Thyroid gland (tissue), 4 donors: ENCODE data around the gene ADCY7. TPM values are rescaled to one million over a fixed set of nuclear protein-coding genes. Genes with fewer than 3 reads are reported as not detected.
A peak's percentile ranks its signal among the peaks of the same experiment; 100 is the strongest.

Source experiments
- DNase-seq, 2 donors: peaks; one replicate each; pipeline ENCODE4 v3.0.0-alpha.2; 2019
- H3K27ac ChIP-seq, 3 donors: fragments of 200-600 bp; sonication (generic); 1 replicate in 2 of 3; 2 replicates in 1 of 3; pipeline ENCODE4 v1.5.1; 2016 to 2019; ENCODE audit warnings: mild to moderate bottlenecking in 1 of 3, moderate library complexity in 1 of 3
- H3K27me3 ChIP-seq: fragments of 200-600 bp; sonication (generic); one replicate; pipeline ENCODE4 v1.5.1; 2019
- H3K36me3 ChIP-seq, 2 donors: fragments of 200-600 bp; sonication (generic); one replicate each; pipeline ENCODE4 v1.5.1; 2016 to 2019
- H3K4me1 ChIP-seq, 2 donors: fragments of 200-600 bp; sonication (generic); one replicate each; pipeline ENCODE4 v1.5.1; 2017 to 2019
- H3K4me3 ChIP-seq, 3 donors: fragments of 200-600 bp; sonication (generic); replicated peaks in 1 of 3; 1 replicate in 2 of 3; 2 replicates in 1 of 3; pipeline ENCODE4 v1.5.1; 2016; ENCODE audit warnings: mild to moderate bottlenecking in 1 of 3
- H3K9me3 ChIP-seq: fragments of 200-600 bp; sonication (generic); one replicate; pipeline ENCODE4 v1.5.1; 2017
- CTCF ChIP-seq, 6 experiments: fragments of 200-600 bp in 3 of 6; fragments of 450-650 bp in 3 of 6; sonication (generic) in 3 of 6; IDR thresholded peaks; one replicate each; pipeline ENCODE4 v1.5.1; 2016 to 2019; ENCODE audit warnings: antibody characterized with exemption in 6 of 6, mild to moderate bottlenecking in 2 of 6, inconsistent platforms in 1 of 6, moderate library complexity in 1 of 6
- POLR2A ChIP-seq, 2 donors: fragments of 450-650 bp; IDR thresholded peaks; one replicate each; pipeline ENCODE4 v1.6.1; 2017; ENCODE audit warnings: antibody characterized with exemption in 2 of 2, mild to moderate bottlenecking in 2 of 2, moderate library complexity in 1 of 2
- WGBS, 2 donors: methylation state at CpG; one replicate each; pipeline ENCODE4 v1.1.5; 2017; 5-methylcytosine and 5-hydroxymethylcytosine counted together
- intact Hi-C: fragments of 100-400 bp; cut with DNase I; formaldehyde crosslinking; loops from one replicate; pipeline ENCODE4 v1.15.1; 2023
- total RNA-seq, 4 donors: library from RNA; depleted of rRNA; stranded (reverse); fragments of >200 nt; gene quantifications; one replicate each; pipeline ENCODE4 v1.2.3, GENCODE V29; 2016

The ADCY7 gene
- total RNA-seq, 4 donors from 2014 or later, result 4.2 to 8.2 (median 7.1) TPM

DNA sequence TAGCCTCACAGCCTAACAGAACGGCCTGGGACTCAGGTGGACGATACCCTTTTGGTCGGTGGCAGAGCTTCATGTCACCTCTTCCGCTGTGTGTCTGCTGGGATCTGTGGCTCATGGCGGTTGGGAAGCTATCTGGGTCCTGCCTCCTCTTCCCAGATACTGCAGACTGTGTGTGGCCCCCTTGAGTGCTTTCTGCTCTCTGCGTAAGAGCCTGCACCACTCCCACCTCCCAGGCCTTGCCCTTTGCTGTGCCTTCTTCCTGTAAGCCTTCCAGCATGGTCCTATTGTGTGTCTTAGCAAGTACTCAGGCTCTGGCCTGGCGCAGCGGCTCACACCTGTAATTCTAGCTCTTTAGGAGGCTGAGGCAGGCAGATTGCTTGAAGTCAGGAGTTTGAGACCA lies 17.5 kb upstream of the ADCY7 start:
- Histone ChIP-seq H3K27ac (no peak overlapping the region), H3K27me3 (no peaks in the 10 kb centered on the region), H3K4me1 (peaks cover 8 to 21% of the 10 kb centered on the region in 2 donors), H3K36me3 (no peaks in the 10 kb centered on the region), H3K4me3 (no peak overlapping the region), H3K9me3 (no peaks in the 10 kb centered on the region)
- no peak for DNase-seq
- no peak for TF ChIP-seq CTCF (IDR thresholded peaks at IDR 0.05)
- TF ChIP-seq POLR2A (IDR thresholded peaks at IDR 0.05), result no peak
- WGBS, 2 donors, result 91 to 99% methylated on average over 6 to 7 of the region's 8 CpGs
- intact Hi-C loops, result no loop called here

GRCh38 chr16:50251375-50252081 lies 14.8 kb upstream of the ADCY7 start:
- peak in 1 of 2 donors; percentile 23 for DNase-seq
- Histone ChIP-seq H3K4me3 (no peak overlapping the region), H3K9me3 (no peaks in the 10 kb centered on the region), H3K27me3 (no peaks in the 10 kb centered on the region), H3K27ac (no peak overlapping the region), H3K4me1 (peaks cover 0 to 9% of the 10 kb centered on the region in 2 donors), H3K36me3 (no peaks in the 10 kb centered on the region)
- intact Hi-C loops, result loop anchor here (10.0 kb wide), 1 partner anchor 63 kb away; no protein-coding TSS in a partner anchor
- 76 to 80% methylated on average over 11 to 15 of the region's 15 CpGs for WGBS, 2 donors
- TF ChIP-seq POLR2A (IDR thresholded peaks at IDR 0.05), result no peak
- TF ChIP-seq CTCF (IDR thresholded peaks at IDR 0.05), result no peak

GRCh38 chr16:50252082-50252611 lies 14.2 kb upstream of the ADCY7 start:
- H3K4me1 ChIP-seq, result peaks cover 0 to 5% of the 10 kb centered on the region in 2 donors
- H3K27ac ChIP-seq, result no peak overlapping the region
- intact Hi-C loops, result loop anchor here (10.0 kb wide), 1 partner anchor 63 kb away; no protein-coding TSS in a partner anchor
- TF ChIP-seq POLR2A (IDR thresholded peaks at IDR 0.05) (no peak), CTCF (IDR thresholded peaks at IDR 0.05) (no peak)
- H3K36me3 ChIP-seq, result no peaks in the 10 kb centered on the region
- no peak overlapping the region for H3K4me3 ChIP-seq
- H3K27me3 ChIP-seq, result no peaks in the 10 kb centered on the region
- WGBS, 2 donors, result 89 to 94% methylated on average over 8 to 9 of the region's 9 CpGs
- no peak for DNase-seq
- no peaks in the 10 kb centered on the region for H3K9me3 ChIP-seq

GRCh38 chr16:50252874-50253513 lies 13.4 kb upstream of the ADCY7 start:
- intact Hi-C loops, result loop anchor here (10.0 kb wide), 1 partner anchor 62 kb away; no protein-coding TSS in a partner anchor
- Histone ChIP-seq H3K36me3 (no peaks in the 10 kb centered on the region), H3K27me3 (no peaks in the 10 kb centered on the region), H3K9me3 (no peaks in the 10 kb centered on the region), H3K4me1 (peaks cover 0 to 5% of the 10 kb centered on the region in 2 donors), H3K4me3 (no peak overlapping the region), H3K27ac (no peak overlapping the region)
- TF ChIP-seq CTCF (IDR thresholded peaks at IDR 0.05) (no peak), POLR2A (IDR thresholded peaks at IDR 0.05) (no peak)
- DNase-seq, result no peak
- 80% methylated on average over 12 of the region's 12 CpGs for WGBS, 2 donors

- no peaks in the 10 kb centered on the region for H3K9me3 ChIP-seq
- H3K27ac ChIP-seq, result no peak overlapping the region
- H3K4me3 ChIP-seq, result no peak overlapping the region
- peaks cover 0 to 5% of the 10 kb centered on the region in 2 donors for H3K4me1 ChIP-seq
- H3K36me3 ChIP-seq, result no peaks in the 10 kb centered on the region
- TF ChIP-seq POLR2A (IDR thresholded peaks at IDR 0.05) (no peak), CTCF (IDR thresholded peaks at IDR 0.05) (no peak)
- WGBS, 2 donors, result 92 to 97% methylated on average over 8 of the region's 8 CpGs
- DNase-seq, result no peak
- intact Hi-C loops, result loop anchor here (10.0 kb wide), 1 partner anchor 61 kb away; no protein-coding TSS in a partner anchor
- no peaks in the 10 kb centered on the region for H3K27me3 ChIP-seq
Observed at GRCh38 chr16:50253514-50253910, 12.8 kb upstream of the ADCY7 start.
